NCI-H1694 (cell line): ENCODE data around the gene RESP18.
A peak's percentile ranks its signal among the peaks of the same experiment; 100 is the strongest.
"Not testable (repeated sequence)": the region's sequence is repeated elsewhere in the genome, so short reads cannot be mapped to it uniquely, and the experiment has no call there.

Experiments
- DNase-seq: peaks from one replicate; lab custom pipeline; 2025; lab: John Stamatoyannopoulos, UW

RESP18 gene

GRCh38 chr2:219291910-219292490, 40.5 kb downstream of the RESP18 start:
- no peak for DNase-seq

- no peak for DNase-seq
These were observed 41.1 kb downstream of the RESP18 start for GRCh38 chr2:219291394-219291793.

- no peak for DNase-seq
These were observed 42.0 kb downstream of the RESP18 start for GRCh38 chr2:219290381-219291171.

GRCh38 chr2:219289537-219290361, 42.8 kb downstream of the RESP18 start:
- DNase-seq: peak; percentile 83

GRCh38 chr2:219289195-219289536, 43.4 kb downstream of the RESP18 start:
- no peak for DNase-seq

- DNase-seq: no peak
These were observed 44.8 kb downstream of the RESP18 start for GRCh38 chr2:219287580-219288265.

- not testable (repeated sequence) for DNase-seq
These were observed 45.5 kb downstream of the RESP18 start for GRCh38 chr2:219287116-219287440.

GRCh38 chr2:219286436-219287115, 46.0 kb downstream of the RESP18 start:
- no peak for DNase-seq

GRCh38 chr2:219285894-219286425, 46.6 kb downstream of the RESP18 start:
- DNase-seq: no peak

- DNase-seq: no peak
These were observed 47.2 kb downstream of the RESP18 start for GRCh38 chr2:219285373-219285735.

- DNase-seq: no peak
These were observed 47.8 kb downstream of the RESP18 start for GRCh38 chr2:219284501-219285372.

- no peak for DNase-seq
These were observed 49.5 kb downstream of the RESP18 start for GRCh38 chr2:219282943-219283581.

GRCh38 chr2:219282375-219282774, 50.2 kb downstream of the RESP18 start:
- no peak for DNase-seq

- no peak for DNase-seq
These were observed 51.0 kb downstream of the RESP18 start for GRCh38 chr2:219281588-219281987.

GRCh38 chr2:219280651-219281050, 51.9 kb downstream of the RESP18 start:
- no peak for DNase-seq

GRCh38 chr2:219279916-219280516, 52.5 kb downstream of the RESP18 start:
- no peak for DNase-seq

GRCh38 chr2:219279151-219279915, 53.2 kb downstream of the RESP18 start, which contains the start of gene DNAJB2:
Gene DNAJB2 (plus strand): TSS chr2:219279366. CDS start chr2:219279834, 468 bp downstream.
- peak; percentile 96 for DNase-seq

GRCh38 chr2:219278655-219279150, 53.8 kb downstream of the RESP18 start:
- DNase-seq: no peak
